GM23248 (cell line): ENCODE measurements around the gene MAP3K13. TPM values are rescaled to one million over a fixed set of nuclear protein-coding genes. Genes with fewer than 3 reads are reported as not detected.

ENCODE experiments used
- DNase-seq: peaks from one replicate; pipeline ENCODE4 v3.0.0-alpha.2; 2015
- H2AFZ ChIP-seq: fragments of 200-600 bp; sonication (generic); 2 replicates; pipeline ENCODE4 v1.6.1; 2016; ENCODE audit warnings: antibody characterized with exemption
- H3F3A ChIP-seq: fragments of 200-600 bp; sonication (generic); 2 replicates; pipeline ENCODE4 v1.6.1; 2016; ENCODE audit warnings: mild to moderate bottlenecking, antibody characterized with exemption, mixed run types; ENCODE audit not compliant: insufficient read depth
- H3K27ac ChIP-seq: fragments of 200-600 bp; sonication (generic); 2 replicates; pipeline ENCODE4 v1.5.1; 2016; ENCODE audit warnings: mild to moderate bottlenecking
- H3K27me3 ChIP-seq: fragments of 200-600 bp; sonication (generic); replicated peaks from 2 replicates; pipeline ENCODE4 v1.6.1; 2016; ENCODE audit warnings: mild to moderate bottlenecking; ENCODE audit not compliant: insufficient read depth
- H3K36me3 ChIP-seq: fragments of 200-600 bp; sonication (generic); 2 replicates; pipeline ENCODE4 v1.6.1; 2016; ENCODE audit warnings: low read depth, mild to moderate bottlenecking
- H3K4me1 ChIP-seq: fragments of 200-600 bp; sonication (generic); 2 replicates; pipeline ENCODE4 v1.6.1; 2016; ENCODE audit warnings: mild to moderate bottlenecking; ENCODE audit not compliant: insufficient read depth
- H3K4me2 ChIP-seq: fragments of 200-600 bp; sonication (generic); one replicate; pipeline ENCODE4 v1.6.1; 2016; ENCODE audit warnings: mild to moderate bottlenecking; ENCODE audit not compliant: unreplicated experiment
- H3K4me3 ChIP-seq: fragments of 200-600 bp; sonication (generic); 2 replicates; pipeline ENCODE4 v1.5.1; 2016; ENCODE audit warnings: mild to moderate bottlenecking
- H3K79me2 ChIP-seq: fragments of 200-600 bp; sonication (generic); 2 replicates; pipeline ENCODE4 v1.6.1; 2016; ENCODE audit warnings: mild to moderate bottlenecking; ENCODE audit not compliant: insufficient read depth
- H3K9ac ChIP-seq: fragments of 200-600 bp; sonication (generic); 2 replicates; pipeline ENCODE4 v1.6.1; 2016; ENCODE audit warnings: mild to moderate bottlenecking
- H3K9me2 ChIP-seq: fragments of 200-600 bp; sonication (generic); 2 replicates; pipeline ENCODE4 v1.6.1; 2016; ENCODE audit warnings: mixed run types, mild to moderate bottlenecking, moderate library complexity; ENCODE audit not compliant: insufficient read depth
- H3K9me3 ChIP-seq: fragments of 200-600 bp; sonication (generic); one replicate; pipeline ENCODE4 v1.6.1; 2017; ENCODE audit warnings: low read depth
- H4K20me1 ChIP-seq: fragments of 200-600 bp; sonication (generic); 2 replicates; pipeline ENCODE4 v1.6.0; 2016; ENCODE audit not compliant: insufficient read depth
- EZH2 ChIP-seq: fragments of 200-600 bp; sonication (generic); IDR thresholded peaks from 2 replicates; pipeline ENCODE4 v1.6.1; 2018; ENCODE audit warnings: antibody characterized with exemption, mild to moderate bottlenecking; ENCODE audit not compliant: insufficient read depth, poor library complexity, severe bottlenecking
- EZH2phosphoT487 ChIP-seq: fragments of 200-600 bp; sonication (generic); IDR thresholded peaks from 2 replicates; pipeline ENCODE4 v1.6.1; 2018; ENCODE audit warnings: antibody characterized with exemption, moderate library complexity, mild to moderate bottlenecking, low read depth; ENCODE audit not compliant: insufficient read depth
- WGBS, 2 experiments: methylation state at CpG; one replicate each; pipeline ENCODE4 v1.1.6; 2015 to 2017; ENCODE audit warnings: low lambda C conversion rate in 2 of 2, low coverage in 1 of 2; ENCODE audit errors: missing lambda C conversion rate in 2 of 2; 5-methylcytosine and 5-hydroxymethylcytosine counted together
- in situ Hi-C: fragments of 300-500 bp; cut with MboI; formaldehyde crosslinking; loops from 2 replicates; pipeline ENCODE4 v1.15.0; 2020
- polyA plus RNA-seq: library from polyadenylated mRNA; unstranded; fragments of >200 nt; fragmentation: Nextera tagmentation; extraction: Ambion mirVana; gene quantifications from 2 replicates; pipeline ENCODE4 v1.2.1, GENCODE V29; 2016
- total RNA-seq: library from RNA; depleted of rRNA; stranded (reverse); fragments of >200 nt; shearing (Covaris generic); gene quantifications from 2 replicates; pipeline ENCODE4 v1.2.3, GENCODE V29; 2014

Gene MAP3K13
- total and polyA plus RNA-seq, 2 experiments from 2014 or later: 14.8 to 52.5 TPM

GRCh38 chr3:185330644-185331043 lies 32.3 kb upstream of the MAP3K13 start:
- Histone ChIP-seq H2AFZ (no peak overlapping the region), H3K4me3 (no peak overlapping the region), H3K4me1 (peaks cover 2% of the 10 kb centered on the region), H3K27ac (no peak overlapping the region), H3K4me2 (no peak overlapping the region), H4K20me1 (no peaks in the 10 kb centered on the region), H3K9me2 (peaks cover 2% of the 10 kb centered on the region; the same call in 1 of the 2 replicates), H3K36me3 (no peaks in the 10 kb centered on the region), H3K9me3 (no peaks in the 10 kb centered on the region), H3F3A (peaks cover 9% of the 10 kb centered on the region), H3K27me3 (no peaks in the 10 kb centered on the region), H3K79me2 (no peaks in the 10 kb centered on the region), H3K9ac (no peak overlapping the region)
- no peak for DNase-seq
- in situ Hi-C loops: no loop called here
- TF ChIP-seq EZH2 (no peak), EZH2phosphoT487 (no peak)
- WGBS, 2 experiments: 61 to 63% methylated on average over 3 of the region's 3 CpGs

DNA sequence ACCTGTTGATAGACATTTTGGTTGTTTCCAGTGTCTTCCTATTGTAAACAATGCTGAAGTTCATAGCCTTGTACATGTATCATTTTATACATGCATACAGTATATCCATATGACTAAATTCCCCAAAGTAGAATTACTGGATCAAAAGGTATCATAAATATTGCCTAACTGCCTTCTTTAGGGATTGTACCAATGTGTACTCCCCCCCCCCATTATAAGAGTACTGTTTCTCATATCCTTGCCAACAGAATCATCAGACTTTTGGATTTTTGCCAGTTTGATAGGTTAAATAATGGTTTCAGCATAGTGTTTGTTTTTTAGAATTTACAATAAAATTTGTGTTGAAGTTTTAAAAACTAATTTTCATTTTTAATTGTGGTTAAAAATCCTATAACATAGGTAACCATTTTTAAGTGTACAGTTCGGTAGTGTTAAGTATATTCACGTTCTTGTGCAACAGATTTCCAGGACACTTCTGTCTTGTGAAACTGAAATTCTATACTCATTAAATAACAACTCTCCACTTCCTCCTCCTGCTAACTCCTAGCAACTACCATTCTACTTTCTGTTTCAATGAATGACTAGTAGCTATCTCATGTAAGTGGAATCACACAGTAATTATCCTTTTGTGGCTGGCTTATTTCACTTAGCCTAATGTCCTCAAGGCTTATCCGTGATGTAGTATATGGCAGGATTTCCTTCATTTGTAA lies 30.8 kb upstream of the MAP3K13 start:
- Histone ChIP-seq H3K27ac (peak overlapping the region; percentile 17; the same call in 1 of the 2 replicates), H3K9ac (no peak overlapping the region), H3K9me3 (no peaks in the 10 kb centered on the region), H3K4me3 (no peak overlapping the region), H3K4me2 (no peak overlapping the region), H4K20me1 (no peaks in the 10 kb centered on the region), H3K27me3 (no peaks in the 10 kb centered on the region), H3K4me1 (peaks cover 7% of the 10 kb centered on the region), H2AFZ (no peak overlapping the region), H3F3A (peaks cover 9% of the 10 kb centered on the region), H3K36me3 (no peaks in the 10 kb centered on the region), H3K79me2 (no peaks in the 10 kb centered on the region), H3K9me2 (peaks cover 2% of the 10 kb centered on the region; the same call in 1 of the 2 replicates)
- in situ Hi-C loops: no loop called here
- peak; percentile 60 for DNase-seq
- TF ChIP-seq EZH2phosphoT487 (no peak), EZH2 (no peak)
- 89 to 90% methylated on average over 3 of the region's 3 CpGs for WGBS, 2 experiments

GRCh38 chr3:185335799-185336198 lies 27.1 kb upstream of the MAP3K13 start:
- no peaks in the 10 kb centered on the region for H3K27me3 ChIP-seq
- peaks cover 9% of the 10 kb centered on the region for H3F3A ChIP-seq
- H3K27ac ChIP-seq: no peak overlapping the region
- H4K20me1 ChIP-seq: no peaks in the 10 kb centered on the region
- peak; percentile 61 for DNase-seq
- in situ Hi-C loops: no loop called here
- no peak for TF ChIP-seq EZH2phosphoT487
- TF ChIP-seq EZH2: no peak
- no peaks in the 10 kb centered on the region for H3K9me3 ChIP-seq
- no peak overlapping the region for H3K4me3 ChIP-seq
- H3K9ac ChIP-seq: no peak overlapping the region
- H3K4me1 ChIP-seq: peaks cover 7% of the 10 kb centered on the region
- H3K9me2 ChIP-seq: peaks cover 2% of the 10 kb centered on the region; the same call in 1 of the 2 replicates
- H3K79me2 ChIP-seq: no peaks in the 10 kb centered on the region
- H3K36me3 ChIP-seq: no peaks in the 10 kb centered on the region
- no peak overlapping the region for H2AFZ ChIP-seq
- peak overlapping the region; percentile 11 for H3K4me2 ChIP-seq

- no peak for DNase-seq
- H3K27ac ChIP-seq: no peak overlapping the region
- no peaks in the 10 kb centered on the region for H3K27me3 ChIP-seq
- no peak overlapping the region for H3K4me3 ChIP-seq
- peaks cover 2% of the 10 kb centered on the region; the same call in 1 of the 2 replicates for H3K9me2 ChIP-seq
- H3K4me2 ChIP-seq: no peak overlapping the region
- in situ Hi-C loops: no loop called here
- no peaks in the 10 kb centered on the region for H4K20me1 ChIP-seq
- 93 to 95% methylated on average over 5 of the region's 5 CpGs for WGBS, 2 experiments
- TF ChIP-seq EZH2phosphoT487 (no peak), EZH2 (no peak)
- H3K9ac ChIP-seq: no peak overlapping the region
- no peaks in the 10 kb centered on the region for H3K9me3 ChIP-seq
- H3K36me3 ChIP-seq: no peaks in the 10 kb centered on the region
- no peaks in the 10 kb centered on the region for H3K79me2 ChIP-seq
- H3F3A ChIP-seq: peaks cover 6% of the 10 kb centered on the region
- H2AFZ ChIP-seq: no peak overlapping the region
- H3K4me1 ChIP-seq: peaks cover 7% of the 10 kb centered on the region
Observed at GRCh38 chr3:185337231-185337816, 25.6 kb upstream of the MAP3K13 start.
